Measurements from ENCODE around the gene TMEM123. TPM values are rescaled to one million over a fixed set of nuclear protein-coding genes. Genes with fewer than 3 reads are reported as not detected.
A peak's percentile ranks its signal among the peaks of the same experiment; 100 is the strongest.
"Not testable (repeated sequence)": the region's sequence is repeated elsewhere in the genome, so short reads cannot be mapped to it uniquely, and the experiment has no call there.

TMEM123 gene
- total RNA-seq, 2 experiments from 2014 or later = 490 to 493 TPM

DNA sequence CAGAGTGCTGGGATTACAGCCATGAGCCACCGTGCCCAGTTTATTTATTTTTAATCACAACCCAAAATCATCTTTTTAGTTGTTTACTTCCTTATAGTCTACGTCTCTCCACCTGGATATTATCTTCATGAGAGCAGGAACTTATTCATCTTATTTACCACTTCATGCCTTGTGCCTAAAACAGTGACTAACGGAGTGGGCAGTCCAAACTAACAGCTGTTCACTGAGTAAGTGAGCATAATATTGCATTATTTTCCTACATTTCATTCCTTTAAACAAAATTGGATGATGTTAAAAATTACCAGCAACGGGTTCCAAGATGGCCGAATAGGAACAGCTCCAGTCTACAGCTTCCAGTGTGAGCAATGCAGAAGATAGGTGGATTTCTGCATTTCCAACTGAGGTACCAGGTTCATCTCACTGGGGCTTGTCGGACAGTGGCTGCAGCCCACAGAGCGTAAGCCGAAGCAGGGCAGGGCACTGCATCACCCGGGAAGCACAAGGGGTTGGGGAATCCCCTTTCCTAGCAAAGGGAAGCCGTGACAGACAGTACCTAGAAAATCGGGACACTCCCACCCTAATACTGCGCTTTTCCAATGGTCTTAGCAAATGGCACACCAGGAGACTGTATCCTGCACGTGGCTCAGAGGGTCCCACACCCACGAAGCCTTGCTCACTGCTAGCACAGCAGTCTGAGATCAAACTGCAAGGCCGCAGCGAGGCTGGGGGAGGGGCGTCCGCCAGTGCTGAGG is 14.1 kb downstream of the TMEM123 start:
- no peak for ATAC-seq (ENCODE audit: low read depth)
- DNase-seq = peak; percentile 48
- no peaks in the 10 kb centered on the region for H3K27me3 Mint-ChIP-seq
- H3K4me1 Mint-ChIP-seq = peaks cover 56% of the 10 kb centered on the region
- POLR2A ChIA-PET = no interaction called here
- peak overlapping the region; percentile 51 for H3K4me3 Mint-ChIP-seq
- peaks cover 8% of the 10 kb centered on the region for H3K9me3 Mint-ChIP-seq
- peak overlapping the region; percentile 46 for H3K27ac Mint-ChIP-seq
- H3K36me3 Mint-ChIP-seq = peaks cover 81% of the 10 kb centered on the region

DNA sequence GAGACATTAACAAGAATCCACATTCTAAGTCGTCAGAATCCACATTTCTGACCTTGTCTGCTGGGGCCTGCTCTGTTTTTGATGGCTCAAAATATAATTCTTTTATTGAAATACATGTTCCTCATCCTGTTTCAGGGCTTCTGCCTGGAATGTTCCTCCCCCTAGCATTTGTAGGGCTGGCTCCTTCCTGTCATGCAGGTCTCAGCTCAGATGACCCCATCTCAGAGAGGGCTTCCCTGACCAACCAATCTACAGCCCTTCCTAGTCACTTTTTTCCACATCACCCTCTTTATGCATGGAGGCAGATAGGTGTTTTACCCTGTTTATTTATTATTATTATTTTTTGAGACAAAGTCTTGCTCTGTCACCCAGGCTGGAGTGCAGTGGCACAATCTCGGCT is 14.8 kb downstream of the TMEM123 start:
- POLR2A ChIA-PET = interaction anchor here (0.7 kb wide), 1 partner anchor 14 kb away, joined by 3 read pairs; no protein-coding TSS in a partner anchor
- peaks cover 81% of the 10 kb centered on the region for H3K36me3 Mint-ChIP-seq
- H3K27me3 Mint-ChIP-seq = no peaks in the 10 kb centered on the region
- DNase-seq = no peak
- H3K4me3 Mint-ChIP-seq = no peak overlapping the region
- H3K4me1 Mint-ChIP-seq = peaks cover 51% of the 10 kb centered on the region
- no peak overlapping the region for H3K27ac Mint-ChIP-seq
- H3K9me3 Mint-ChIP-seq = peaks cover 11% of the 10 kb centered on the region
- no peak for ATAC-seq (ENCODE audit: low read depth)

DNA sequence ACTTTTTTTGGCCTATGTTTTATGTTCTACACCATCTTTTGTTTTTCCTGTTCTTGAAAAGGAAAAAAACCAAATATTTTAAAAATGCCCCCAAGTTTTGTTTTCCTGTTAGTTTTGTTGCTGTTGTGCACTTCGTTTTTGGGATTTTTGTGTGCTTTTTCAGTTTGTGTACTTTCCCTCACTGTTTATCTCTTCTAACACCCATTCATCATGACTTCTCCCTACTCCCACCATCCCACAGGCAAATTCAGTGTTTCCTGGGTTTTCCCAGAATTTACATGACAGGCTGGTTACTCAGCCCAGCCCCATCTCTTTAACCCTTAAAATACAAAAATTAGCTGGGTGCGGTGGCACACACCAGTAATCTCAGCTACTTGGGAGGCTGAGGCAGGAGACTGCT is 15.6 kb downstream of the TMEM123 start:
- Mint-ChIP-seq H3K4me3 (no peak overlapping the region), H3K27ac (peak overlapping the region; percentile 21)

DNA sequence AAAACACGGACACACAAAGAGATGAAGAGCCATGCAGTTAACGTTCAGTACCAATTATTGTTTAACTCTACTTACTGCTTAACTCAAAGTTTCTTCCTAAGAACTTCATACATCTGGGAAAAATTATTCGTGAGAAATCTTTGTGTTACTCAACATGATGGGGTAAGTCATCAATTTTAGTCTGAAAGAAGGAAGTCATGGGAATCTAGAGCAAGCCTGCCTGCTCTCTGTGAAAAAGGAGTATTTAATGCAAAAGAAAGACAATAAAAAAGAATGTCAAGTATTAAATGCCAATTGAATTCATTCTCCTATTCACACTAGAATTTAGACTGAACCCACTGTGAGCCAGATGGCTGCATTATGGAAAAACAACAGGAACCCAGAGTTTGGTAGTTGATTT is 16.0 kb downstream of the TMEM123 start:
- Mint-ChIP-seq H3K27ac (no peak overlapping the region), H3K4me3 (no peak overlapping the region)

More for the DNA sequence above, 15.6 kb downstream of the TMEM123 start:
- peaks cover 81% of the 10 kb centered on the region for H3K36me3 Mint-ChIP-seq
- H3K4me1 Mint-ChIP-seq = peaks cover 47% of the 10 kb centered on the region
- DNase-seq (no peak), ATAC-seq (ENCODE audit: low read depth) (no peak)
- peaks cover 16% of the 10 kb centered on the region for H3K9me3 Mint-ChIP-seq
- POLR2A ChIA-PET = interaction anchor here (0.7 kb wide), 1 partner anchor 15 kb away, joined by 3 read pairs; no protein-coding TSS in a partner anchor
- no peaks in the 10 kb centered on the region for H3K27me3 Mint-ChIP-seq

DNA sequence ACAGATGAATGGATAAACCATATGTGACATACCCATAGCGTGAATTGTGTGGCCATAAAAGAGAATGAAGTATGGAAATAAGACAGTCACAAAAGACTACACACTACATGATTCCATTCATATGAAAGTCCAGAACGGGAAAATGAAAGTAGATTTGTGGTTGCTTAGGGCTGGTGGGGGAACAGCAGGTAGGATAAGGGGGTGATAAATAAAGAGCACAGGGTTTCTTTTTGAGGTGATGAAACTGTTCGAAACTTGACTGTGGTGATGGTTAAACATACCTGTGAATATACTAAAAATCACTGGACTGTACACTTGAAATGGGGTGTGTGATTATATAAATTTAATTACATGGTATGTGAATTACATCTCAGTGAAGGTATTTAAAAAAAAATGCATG is 16.9 kb downstream of the TMEM123 start:
- Mint-ChIP-seq H3K9me3 (peaks cover 18% of the 10 kb centered on the region), H3K4me1 (peaks cover 45% of the 10 kb centered on the region), H3K36me3 (peaks cover 81% of the 10 kb centered on the region), H3K4me3 (no peak overlapping the region), H3K27me3 (no peaks in the 10 kb centered on the region), H3K27ac (no peak overlapping the region)
- no peak for ATAC-seq (ENCODE audit: low read depth)
- POLR2A ChIA-PET = no interaction called here
- DNase-seq = no peak

More for the DNA sequence above, 16.0 kb downstream of the TMEM123 start:
- ATAC-seq (ENCODE audit: low read depth) (no peak), DNase-seq (no peak)
- H3K9me3 Mint-ChIP-seq = peaks cover 18% of the 10 kb centered on the region
- H3K27me3 Mint-ChIP-seq = no peaks in the 10 kb centered on the region
- peaks cover 82% of the 10 kb centered on the region for H3K36me3 Mint-ChIP-seq
- POLR2A ChIA-PET = no interaction called here
- H3K4me1 Mint-ChIP-seq = peaks cover 48% of the 10 kb centered on the region

DNA sequence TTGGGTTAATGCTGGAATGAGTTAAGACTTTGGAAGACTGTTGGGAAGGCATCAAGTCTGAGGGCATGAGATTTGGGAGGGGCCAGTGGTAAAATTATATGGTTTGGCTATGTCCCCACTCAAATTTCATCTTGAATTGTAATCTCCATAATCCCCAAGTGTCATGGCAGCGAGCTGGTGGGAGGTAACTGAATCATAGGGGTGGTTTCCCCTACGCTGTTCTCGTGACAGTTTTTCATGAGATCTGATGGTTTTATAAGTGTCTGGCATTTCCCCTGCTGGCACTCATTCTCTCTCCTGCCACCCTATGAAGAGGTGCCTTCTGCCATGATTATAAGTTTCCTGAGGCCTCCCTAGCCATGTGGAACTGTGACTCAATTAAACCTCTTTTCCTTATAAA is 19.0 kb downstream of the TMEM123 start:
- H3K4me3 Mint-ChIP-seq; H3K27me3 Mint-ChIP-seq; ATAC-seq (ENCODE audit: low read depth); DNase-seq; H3K27ac Mint-ChIP-seq; POLR2A ChIA-PET: not testable (repeated sequence)
- peaks cover 50% of the 10 kb centered on the region for H3K4me1 Mint-ChIP-seq
- H3K9me3 Mint-ChIP-seq = peaks cover 18% of the 10 kb centered on the region
- H3K36me3 Mint-ChIP-seq = peaks cover 87% of the 10 kb centered on the region

DNA sequence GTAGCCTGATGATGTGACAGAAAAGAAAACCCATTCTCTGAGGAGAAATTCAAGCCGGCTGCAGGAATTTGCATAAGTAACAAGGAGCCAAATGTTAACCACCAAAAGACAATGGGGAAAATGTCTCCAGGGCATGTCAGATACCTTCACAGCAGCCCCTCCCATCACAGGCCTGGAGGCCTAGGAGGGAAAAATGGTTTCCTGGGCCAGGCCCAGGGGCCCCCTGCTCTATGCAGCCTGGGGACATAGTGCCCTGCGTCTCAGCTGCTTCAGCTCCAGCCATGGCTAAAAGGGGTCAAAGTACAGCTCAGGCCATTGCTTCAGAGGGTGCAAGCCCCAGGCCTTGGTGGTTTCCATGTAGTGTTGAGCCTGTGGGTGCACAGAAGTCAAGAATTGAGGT is 20.0 kb downstream of the TMEM123 start:
- H3K27me3 Mint-ChIP-seq; ATAC-seq (ENCODE audit: low read depth); H3K4me3 Mint-ChIP-seq; DNase-seq; POLR2A ChIA-PET; H3K27ac Mint-ChIP-seq: not testable (repeated sequence)
- Mint-ChIP-seq H3K9me3 (peaks cover 18% of the 10 kb centered on the region), H3K36me3 (peaks cover 81% of the 10 kb centered on the region), H3K4me1 (peaks cover 48% of the 10 kb centered on the region)

DNA sequence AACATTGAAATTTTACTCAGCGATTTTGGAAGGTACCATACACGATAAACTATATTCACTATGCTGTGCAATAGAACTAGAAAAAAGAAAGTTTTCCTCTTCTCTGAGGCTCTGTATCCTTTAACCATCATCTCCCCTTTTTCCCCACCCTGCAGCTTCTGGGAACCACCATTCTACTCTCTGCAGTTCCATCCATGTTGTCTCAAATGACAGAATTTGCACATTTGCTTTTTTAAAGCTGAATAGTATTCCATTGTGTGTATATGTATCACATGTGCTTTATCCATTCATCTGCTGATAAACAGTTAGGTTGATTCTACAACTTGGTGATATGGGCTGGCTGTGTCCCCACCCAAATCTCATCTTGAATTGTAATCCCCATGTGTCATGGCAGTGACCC is 21.2 kb downstream of the TMEM123 start:
- H3K4me3 Mint-ChIP-seq = no peak overlapping the region
- peaks cover 45% of the 10 kb centered on the region for H3K4me1 Mint-ChIP-seq
- no peak for DNase-seq
- POLR2A ChIA-PET = interaction anchor here (1.9 kb wide), 1 partner anchor 20 kb away, joined by 7 read pairs; no protein-coding TSS in a partner anchor
- H3K9me3 Mint-ChIP-seq = peaks cover 17% of the 10 kb centered on the region
- H3K27me3 Mint-ChIP-seq = no peaks in the 10 kb centered on the region
- no peak overlapping the region for H3K27ac Mint-ChIP-seq
- ATAC-seq (ENCODE audit: low read depth) = no peak
- H3K36me3 Mint-ChIP-seq = peaks cover 74% of the 10 kb centered on the region

DNA sequence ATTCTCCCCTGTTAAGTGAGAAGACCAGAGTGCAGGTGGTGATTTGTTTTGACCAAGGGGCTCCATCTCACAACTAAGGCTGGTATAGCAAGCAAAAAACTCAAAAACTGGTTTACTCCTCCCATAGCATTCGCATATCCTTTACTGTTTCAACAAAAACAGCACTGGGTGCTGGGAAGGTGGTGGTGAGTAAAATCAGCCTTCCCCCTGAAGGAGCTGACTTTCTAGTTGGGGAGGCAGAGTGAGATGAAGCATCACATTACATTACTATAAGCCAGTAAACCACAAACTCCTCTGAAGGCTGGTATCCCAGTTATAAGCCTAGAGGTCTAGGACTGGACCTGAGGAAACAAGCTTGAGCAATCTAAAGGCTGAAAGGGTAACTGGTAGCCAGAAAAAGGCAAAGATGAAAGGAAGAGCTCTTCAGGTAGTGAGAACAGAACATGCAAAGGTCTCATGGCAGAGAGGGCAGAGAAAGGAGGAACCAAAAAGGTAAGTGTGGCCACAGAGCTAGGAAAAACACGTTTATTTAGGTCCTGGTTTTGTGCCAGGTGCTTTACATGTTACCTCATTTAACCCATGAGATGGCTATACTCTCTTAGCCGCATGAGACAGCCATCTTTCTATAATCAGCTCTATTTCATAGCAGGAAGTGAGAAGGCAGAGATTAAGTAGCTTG is 22.3 kb downstream of the TMEM123 start:
- DNase-seq = no peak
- H3K4me3 Mint-ChIP-seq = peak overlapping the region; percentile 20
- POLR2A ChIA-PET = interaction anchor here (1.2 to 1.9 kb wide), 2 partner anchors 19 to 22 kb away, joined by 4 to 7 read pairs; no protein-coding TSS in a partner anchor

DNA sequence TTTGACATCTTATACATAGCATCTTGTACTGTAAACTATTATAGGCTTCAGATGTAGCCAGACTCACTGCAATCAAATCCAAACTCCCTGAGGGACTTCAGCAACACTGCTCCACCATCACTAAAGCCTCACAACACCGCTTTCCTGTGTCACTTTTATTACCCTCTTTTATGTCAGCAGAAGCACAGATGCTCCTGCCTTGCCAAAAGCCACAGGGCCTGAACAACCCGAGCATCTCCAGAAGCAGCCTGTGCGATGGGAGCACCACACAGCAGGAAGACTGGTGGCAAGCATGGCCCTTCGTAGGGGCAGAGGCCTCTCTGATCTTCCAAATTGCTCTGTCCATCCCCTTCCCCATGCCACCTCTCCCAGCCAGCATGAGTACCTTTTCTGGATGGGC is 22.9 kb downstream of the TMEM123 start:
- POLR2A ChIA-PET = interaction anchor here (1.2 to 1.9 kb wide), 2 partner anchors 19 to 22 kb away, joined by 4 to 7 read pairs; no protein-coding TSS in a partner anchor
- DNase-seq (no peak), ATAC-seq (ENCODE audit: low read depth) (peak; percentile 13)
- Mint-ChIP-seq H3K27me3 (no peaks in the 10 kb centered on the region), H3K4me3 (peak overlapping the region; percentile 2), H3K9me3 (peaks cover 15% of the 10 kb centered on the region), H3K27ac (peak overlapping the region; percentile 64), H3K36me3 (peaks cover 75% of the 10 kb centered on the region), H3K4me1 (peaks cover 52% of the 10 kb centered on the region)

More for the DNA sequence above, 22.3 kb downstream of the TMEM123 start:
- ATAC-seq (ENCODE audit: low read depth) = peak; percentile 44
- peaks cover 73% of the 10 kb centered on the region for H3K36me3 Mint-ChIP-seq
- no peaks in the 10 kb centered on the region for H3K27me3 Mint-ChIP-seq
- peaks cover 49% of the 10 kb centered on the region for H3K4me1 Mint-ChIP-seq
- H3K27ac Mint-ChIP-seq = peak overlapping the region; percentile 64
- H3K9me3 Mint-ChIP-seq = peaks cover 15% of the 10 kb centered on the region

DNA sequence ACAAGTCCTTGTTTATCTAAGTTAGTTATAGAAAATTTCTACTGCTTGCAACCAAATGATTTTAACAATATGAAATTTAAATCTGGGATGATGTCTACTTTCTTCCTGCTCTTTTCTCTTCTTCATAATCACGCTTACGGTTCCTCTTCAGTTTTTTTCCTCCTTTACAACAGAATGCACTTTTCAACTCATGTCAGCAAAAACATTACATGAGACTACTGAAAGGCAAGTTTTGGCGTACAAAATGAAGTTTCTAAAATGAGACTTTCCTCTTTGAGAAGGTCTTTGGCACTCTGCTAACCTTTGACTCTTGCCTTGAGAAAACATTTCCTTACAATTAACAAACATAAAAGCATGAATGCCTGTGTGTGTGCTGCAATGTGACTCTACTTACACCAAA is 23.3 kb downstream of the TMEM123 start:
- Mint-ChIP-seq H3K27ac (peak overlapping the region; percentile 10), H3K4me1 (peaks cover 51% of the 10 kb centered on the region), H3K36me3 (peaks cover 73% of the 10 kb centered on the region), H3K9me3 (peaks cover 12% of the 10 kb centered on the region), H3K27me3 (no peaks in the 10 kb centered on the region), H3K4me3 (no peak overlapping the region)
- ATAC-seq (ENCODE audit: low read depth) = no peak
- POLR2A ChIA-PET = no interaction called here
- DNase-seq = no peak

DNA sequence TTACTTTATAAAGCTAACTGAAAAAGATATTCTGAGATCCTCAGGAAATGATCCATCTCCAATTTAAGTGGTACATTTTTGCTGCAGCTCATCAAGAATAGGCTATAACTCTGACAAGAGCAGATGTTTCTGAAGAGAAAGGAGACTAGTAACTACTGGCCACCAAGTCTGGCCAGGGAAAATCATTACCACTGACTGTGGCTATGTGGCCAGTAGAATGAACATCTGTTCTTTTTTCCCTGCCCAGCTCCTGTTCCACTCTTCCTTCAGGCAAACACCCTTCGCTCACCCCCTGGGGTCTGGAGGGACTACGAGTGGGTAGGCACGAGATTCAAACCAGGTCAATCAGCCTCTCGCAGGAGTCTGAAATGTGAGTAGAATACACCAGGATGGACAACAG is 23.9 kb downstream of the TMEM123 start:
- peak overlapping the region; percentile 9 for H3K27ac Mint-ChIP-seq
- H3K4me1 Mint-ChIP-seq = peaks cover 54% of the 10 kb centered on the region
- H3K27me3 Mint-ChIP-seq = no peaks in the 10 kb centered on the region
- H3K36me3 Mint-ChIP-seq = peaks cover 68% of the 10 kb centered on the region
- peaks cover 12% of the 10 kb centered on the region for H3K9me3 Mint-ChIP-seq
- H3K4me3 Mint-ChIP-seq = no peak overlapping the region
- DNase-seq (no peak), ATAC-seq (ENCODE audit: low read depth) (no peak)
- POLR2A ChIA-PET = interaction anchor here (1.1 kb wide), 1 partner anchor 23 kb away, joined by 3 read pairs; no protein-coding TSS in a partner anchor

DNA sequence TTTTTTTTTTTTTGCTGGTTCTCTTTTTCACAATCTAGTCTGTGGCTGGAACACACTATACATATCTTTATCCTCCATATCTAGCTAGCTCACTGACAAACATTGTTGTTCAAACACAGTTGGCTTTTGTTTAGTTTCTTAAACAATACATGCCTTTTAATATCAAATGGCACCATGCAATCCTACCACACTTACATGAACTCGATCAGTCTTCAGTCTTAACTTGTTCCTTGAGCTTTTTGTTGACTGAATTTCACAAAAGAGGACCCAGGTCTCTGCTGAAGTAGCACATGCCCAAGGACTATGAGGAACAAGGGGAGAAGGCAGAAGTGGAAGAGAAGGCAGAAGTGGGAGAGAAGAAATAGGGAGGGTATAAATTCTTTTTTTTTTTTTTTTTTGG is 25.5 kb downstream of the TMEM123 start:
- Mint-ChIP-seq H3K27ac (peak overlapping the region; percentile 84), H3K9me3 (peaks cover 3% of the 10 kb centered on the region), H3K4me1 (peaks cover 61% of the 10 kb centered on the region), H3K27me3 (no peaks in the 10 kb centered on the region), H3K4me3 (no peak overlapping the region), H3K36me3 (peaks cover 61% of the 10 kb centered on the region)
- POLR2A ChIA-PET = no interaction called here
- no peak for DNase-seq
- no peak for ATAC-seq (ENCODE audit: low read depth)

Data from activated naive CD8-positive, alpha-beta T cell treated with anti-CD3 and anti-CD28 coated beads, Interleukin-2, amount 10 ng/mL, durations not matched to agents 7 days and 5 days (primary cell).